ENCODE measurements around the gene TBC1D1.

Gene TBC1D1

GRCh38 chr4:38188136-38188535, 297.3 kb downstream of the TBC1D1 start:
- Histone ChIP-seq H3K23ac (ENCODE audit: low read depth, low read length, poor library complexity) (no peak overlapping the region), H3K36me3 (replicated peaks in 1 of 2; ENCODE audit: control insufficient read depth in 2 of 2, insufficient read depth in 2 of 2, low read length in 2 of 2) (no peaks in the 10 kb centered on the region), H3K14ac (ENCODE audit: low read length) (peak overlapping the region; percentile 9), H3K9me3 (replicated peaks in 1 of 2; ENCODE audit: control insufficient read depth in 2 of 2, insufficient read depth in 1 of 2, low read depth in 1 of 2, low read length in 2 of 2) (no peaks in the 10 kb centered on the region), H3K18ac (ENCODE audit: low read length) (no peak overlapping the region), H3K9ac (ENCODE audit: low read depth, low read length, poor library complexity) (no peak overlapping the region), H4K91ac (ENCODE audit: low read depth, low read length, poor library complexity) (no peak overlapping the region), H4K8ac (ENCODE audit: low read depth, low read length) (no peak overlapping the region), H3K79me1 (ENCODE audit: low read depth, low read length) (no peaks in the 10 kb centered on the region), H2BK12ac (ENCODE audit: low read length) (no peak overlapping the region), H2AFZ (ENCODE audit: low read length) (no peak overlapping the region), H2BK120ac (ENCODE audit: low read depth, low read length) (no peak overlapping the region), H3K4ac (ENCODE audit: low read length) (no peak overlapping the region), H3K27ac (replicated peaks; ENCODE audit: low read length) (no peak overlapping the region), H3K4me1 (ENCODE audit: control insufficient read depth in 2 of 2, insufficient read depth in 1 of 2, low read depth in 1 of 2, low read length in 2 of 2) (peaks cover 0 to 3% of the 10 kb centered on the region in 2 donors), H2BK5ac (ENCODE audit: low read length) (peak overlapping the region; percentile 5), H3K4me2 (ENCODE audit: insufficient read depth, low read length, poor library complexity, severe bottlenecking) (no peak overlapping the region), H3K4me3 (ENCODE audit: low read length in 2 of 2) (no peak overlapping the region), H2AK5ac (ENCODE audit: low read depth, low read length) (no peak overlapping the region), H2BK15ac (ENCODE audit: low read length) (peak overlapping the region; percentile 21), H3K27me3 (ENCODE audit: control insufficient read depth in 3 of 3, insufficient read depth in 3 of 3, low read depth in 1 of 3, low read length in 3 of 3) (peaks cover 0 to 26% (median 0%) of the 10 kb centered on the region in 3 experiments)
- no peak for DNase-seq (ENCODE audit: low spot score)
- no CpG with 5 or more reads among the region's 9 CpGs for WGBS, 2 donors (ENCODE audit: extremely low coverage in 2 of 2, insufficient read length in 2 of 2, insufficient replicate concordance in 1 of 2)

DNA sequence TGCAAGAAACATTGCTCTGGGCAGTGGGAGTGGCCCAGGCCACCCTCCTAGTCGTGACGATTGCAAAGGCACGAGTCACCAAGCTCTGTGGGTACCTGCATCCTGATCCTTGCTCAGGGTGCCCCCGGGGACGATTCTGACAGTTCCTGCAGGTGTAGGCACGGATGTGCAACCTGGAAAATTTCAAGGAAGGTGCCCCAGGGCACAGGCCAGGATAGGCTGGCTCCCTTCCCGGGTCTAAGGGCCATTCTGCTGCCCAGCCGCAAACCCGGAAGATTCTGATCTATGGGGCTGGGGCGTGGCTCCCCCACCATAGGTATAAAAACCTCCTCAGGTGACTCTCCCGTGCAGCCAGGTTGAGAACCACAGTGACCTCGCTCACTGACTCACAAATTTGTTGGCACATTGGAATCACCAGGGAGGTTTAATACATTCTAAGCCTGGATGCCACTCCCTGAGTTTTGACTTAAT, 297.8 kb downstream of the TBC1D1 start:
- H3K9me3 ChIP-seq (replicated peaks in 1 of 2; ENCODE audit: control insufficient read depth in 2 of 2, insufficient read depth in 1 of 2, low read depth in 1 of 2, low read length in 2 of 2) = no peaks in the 10 kb centered on the region
- WGBS, 2 donors (ENCODE audit: extremely low coverage in 2 of 2, insufficient read length in 2 of 2, insufficient replicate concordance in 1 of 2) = no CpG with 5 or more reads among the region's 12 CpGs
- H3K36me3 ChIP-seq (replicated peaks in 1 of 2; ENCODE audit: control insufficient read depth in 2 of 2, insufficient read depth in 2 of 2, low read length in 2 of 2) = no peaks in the 10 kb centered on the region
- no peak overlapping the region for H3K18ac ChIP-seq (ENCODE audit: low read length)
- H2AK5ac ChIP-seq (ENCODE audit: low read depth, low read length) = peak overlapping the region; percentile 28
- H3K23ac ChIP-seq (ENCODE audit: low read depth, low read length, poor library complexity) = no peak overlapping the region
- peak overlapping the region; percentile 5 for H2BK5ac ChIP-seq (ENCODE audit: low read length)
- DNase-seq (ENCODE audit: low spot score) = no peak
- H2BK120ac ChIP-seq (ENCODE audit: low read depth, low read length) = no peak overlapping the region
- H3K14ac ChIP-seq (ENCODE audit: low read length) = peak overlapping the region; percentile 9
- peaks cover 0 to 31% (median 0%) of the 10 kb centered on the region in 3 experiments for H3K27me3 ChIP-seq (ENCODE audit: control insufficient read depth in 3 of 3, insufficient read depth in 3 of 3, low read depth in 1 of 3, low read length in 3 of 3)
- H3K4me3 ChIP-seq (ENCODE audit: low read length in 2 of 2) = no peak overlapping the region
- no peak overlapping the region for H2BK15ac ChIP-seq (ENCODE audit: low read length)
- H2BK12ac ChIP-seq (ENCODE audit: low read length) = no peak overlapping the region
- H3K4ac ChIP-seq (ENCODE audit: low read length) = no peak overlapping the region
- peaks cover 0 to 3% of the 10 kb centered on the region in 2 donors for H3K4me1 ChIP-seq (ENCODE audit: control insufficient read depth in 2 of 2, insufficient read depth in 1 of 2, low read depth in 1 of 2, low read length in 2 of 2)
- H3K9ac ChIP-seq (ENCODE audit: low read depth, low read length, poor library complexity) = peak overlapping the region; percentile 9
- H3K79me1 ChIP-seq (ENCODE audit: low read depth, low read length) = no peaks in the 10 kb centered on the region
- no peak overlapping the region for H3K4me2 ChIP-seq (ENCODE audit: insufficient read depth, low read length, poor library complexity, severe bottlenecking)
- no peak overlapping the region for H3K27ac ChIP-seq (replicated peaks; ENCODE audit: low read length)
- H4K91ac ChIP-seq (ENCODE audit: low read depth, low read length, poor library complexity) = no peak overlapping the region
- no peak overlapping the region for H2AFZ ChIP-seq (ENCODE audit: low read length)
- H4K8ac ChIP-seq (ENCODE audit: low read depth, low read length) = no peak overlapping the region

Measured in neuronal stem cell (in vitro differentiated cells).